NCI-H2081 (cell line): ENCODE results near the gene TSPAN14.
"Not testable (repeated sequence)": the region's sequence is repeated elsewhere in the genome, so short reads cannot be mapped to it uniquely, and the experiment has no call there.

Experiments
- DNase-seq, 2 experiments: peaks; one replicate each; lab custom pipeline; 2025; lab: John Stamatoyannopoulos, UW

The TSPAN14 gene

DNA sequence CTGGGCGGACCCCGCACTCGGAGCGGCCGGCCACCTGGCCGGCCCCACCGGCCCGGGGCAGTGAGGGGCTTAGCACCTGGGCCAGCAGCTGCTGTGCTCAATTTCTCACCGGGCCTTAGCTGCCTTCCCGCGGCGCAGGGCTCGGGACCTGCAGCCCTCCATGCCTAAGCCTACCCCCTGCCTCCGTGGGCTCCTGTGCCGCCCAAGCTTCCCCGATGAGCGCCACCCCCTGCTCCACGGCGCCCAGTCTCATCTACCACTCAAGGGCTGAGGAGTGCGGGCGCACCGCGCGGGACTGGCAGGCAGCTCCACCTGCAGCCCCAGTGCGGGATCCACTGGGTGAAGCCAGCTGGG is 89.2 kb downstream of the TSPAN14 start:
- DNase-seq = not testable (repeated sequence)

DNA sequence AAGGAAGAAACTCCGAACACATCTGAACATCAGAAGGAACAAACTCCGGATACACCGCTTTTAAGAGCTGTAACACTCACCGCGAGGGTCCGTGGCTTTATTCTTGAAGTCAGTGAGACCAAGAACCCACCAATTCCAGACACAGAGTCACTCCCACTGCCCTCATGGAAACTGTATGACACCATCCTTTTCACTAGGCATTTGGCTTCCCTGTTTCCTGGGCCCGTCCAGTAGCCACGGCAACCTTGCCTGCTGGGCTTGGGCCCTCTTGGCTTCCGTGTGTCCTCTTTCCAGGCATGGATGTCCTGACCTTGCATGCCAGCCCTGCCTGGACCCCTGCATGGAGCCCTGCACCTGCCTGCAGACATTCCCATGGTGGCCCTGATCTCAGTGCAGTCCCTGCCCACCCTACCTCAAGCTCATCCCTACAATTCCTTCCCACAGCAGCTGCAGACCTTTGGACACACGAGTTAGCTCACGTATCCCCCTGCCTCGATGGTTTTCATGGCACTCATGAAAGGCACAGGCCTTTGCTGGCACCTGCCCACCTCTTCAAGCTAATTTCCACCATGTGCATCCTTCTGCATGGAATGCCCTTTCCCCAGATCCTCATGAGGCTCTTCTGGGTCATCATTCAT is 90.3 kb downstream of the TSPAN14 start:
- no peak for DNase-seq

DNA sequence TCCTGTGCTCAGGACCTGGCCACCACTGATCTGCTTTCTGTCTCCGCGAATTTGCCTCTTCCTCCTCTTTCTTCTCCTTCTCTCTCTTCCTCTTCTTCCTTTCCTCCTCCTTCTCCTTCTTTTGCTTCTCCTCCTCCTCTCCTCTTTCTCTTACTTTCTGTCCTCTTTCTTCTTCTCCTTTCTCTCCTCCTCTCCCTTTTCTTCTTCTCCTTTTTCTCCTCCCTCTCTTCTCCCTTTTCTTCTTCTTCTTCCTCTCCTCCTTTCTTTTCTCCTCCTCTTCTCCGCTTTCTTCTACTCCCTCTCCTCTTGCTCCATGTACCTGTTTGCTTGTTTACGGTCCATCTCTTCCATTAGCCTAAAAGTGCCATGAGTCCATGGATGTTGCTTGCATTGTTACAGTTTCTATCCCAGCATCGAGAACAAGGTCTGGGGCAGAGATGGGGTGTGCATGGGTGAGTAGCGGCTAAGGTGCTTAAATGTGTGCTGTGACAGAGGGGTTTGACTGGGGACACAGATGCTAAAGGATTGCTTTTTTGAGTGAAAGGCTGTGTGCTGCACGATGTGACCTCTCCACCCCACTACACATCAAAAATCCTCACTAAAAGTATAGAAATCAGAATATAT is 91.3 kb downstream of the TSPAN14 start:
- no peak for DNase-seq

DNA sequence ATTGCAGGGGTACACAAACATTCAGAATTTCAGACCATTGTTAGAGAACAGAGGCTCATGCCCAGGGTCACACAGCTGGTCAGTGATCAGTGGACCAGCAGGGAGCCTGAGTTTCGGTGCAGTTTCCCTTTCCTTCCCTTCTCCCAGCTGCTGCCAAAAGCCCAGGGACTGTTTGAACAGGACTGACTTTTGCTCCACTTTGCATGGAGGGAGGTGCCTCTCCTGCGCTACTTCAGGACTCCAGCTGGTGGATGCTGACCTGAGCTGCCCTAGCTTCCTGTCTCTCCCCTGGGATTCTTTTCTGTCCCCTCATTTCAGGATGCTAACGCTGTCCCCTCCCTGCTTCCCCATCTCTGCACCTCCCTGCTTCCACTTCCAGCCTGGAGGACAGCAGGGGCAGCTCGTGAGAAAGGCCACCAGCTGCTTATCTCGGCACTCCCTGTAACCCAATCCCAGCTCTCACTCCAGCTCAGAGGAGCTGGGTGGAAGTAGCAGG is 98.1 kb downstream of the TSPAN14 start:
- no peak for DNase-seq

DNA sequence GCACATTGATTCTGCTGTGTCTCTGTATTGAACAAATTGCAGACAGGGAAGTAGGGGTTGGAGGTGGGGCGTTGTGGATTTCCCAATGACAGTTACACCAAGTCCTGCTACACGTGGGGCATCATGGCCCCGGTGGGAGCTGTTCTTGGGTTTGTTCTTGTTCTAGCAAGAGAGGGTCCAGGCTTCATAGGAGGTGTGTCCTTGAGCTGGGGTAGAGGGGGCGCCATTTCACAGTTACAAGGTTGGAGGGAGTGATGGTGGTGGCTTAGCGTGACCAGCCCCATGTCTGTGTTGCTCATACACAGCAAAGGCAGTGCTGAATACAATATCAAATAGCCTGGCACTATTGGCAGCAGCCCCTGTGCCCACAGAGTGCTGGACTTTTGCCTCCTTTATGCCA is 99.3 kb downstream of the TSPAN14 start:
- no peak for DNase-seq

DNA sequence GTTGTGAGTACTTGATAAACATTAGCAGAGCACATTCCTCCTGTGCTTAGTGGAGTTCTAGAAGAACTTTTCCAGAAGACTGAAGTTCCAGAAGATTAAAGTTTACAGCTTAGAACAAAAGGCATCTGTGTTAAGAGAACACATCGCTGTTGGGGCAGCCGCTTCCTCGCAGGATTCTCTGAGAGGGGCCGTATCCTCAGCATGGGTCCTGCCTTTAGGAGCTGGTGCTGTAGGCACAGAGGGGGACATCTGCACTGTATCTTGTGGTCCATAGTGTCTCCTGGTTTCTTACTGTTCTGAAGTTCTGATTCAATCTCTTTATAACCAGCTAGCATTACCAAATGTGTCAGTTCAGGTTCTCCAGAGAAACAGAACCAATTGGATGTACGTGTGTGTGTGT is 99.9 kb downstream of the TSPAN14 start:
- DNase-seq = no peak

DNA sequence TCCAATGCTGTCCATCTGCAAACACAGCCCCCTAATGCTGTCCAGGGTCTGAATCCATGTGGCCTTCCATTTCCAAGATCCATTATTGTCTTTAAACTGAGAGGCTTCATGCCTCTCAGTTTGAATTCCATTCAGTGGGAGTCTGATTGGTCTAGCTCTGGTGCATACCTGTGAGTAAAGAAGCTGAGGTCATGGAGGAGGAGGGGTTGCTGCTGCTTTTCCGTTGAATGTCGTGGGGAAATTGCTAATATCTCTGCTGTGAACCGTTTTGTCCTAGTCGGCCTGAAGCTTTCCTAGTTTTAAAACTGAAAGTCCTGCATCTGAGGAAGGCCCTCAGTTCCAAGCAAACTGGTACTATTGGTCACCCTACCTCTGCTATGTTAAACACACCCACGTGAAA is 101.3 kb downstream of the TSPAN14 start:
- DNase-seq = no peak

DNA sequence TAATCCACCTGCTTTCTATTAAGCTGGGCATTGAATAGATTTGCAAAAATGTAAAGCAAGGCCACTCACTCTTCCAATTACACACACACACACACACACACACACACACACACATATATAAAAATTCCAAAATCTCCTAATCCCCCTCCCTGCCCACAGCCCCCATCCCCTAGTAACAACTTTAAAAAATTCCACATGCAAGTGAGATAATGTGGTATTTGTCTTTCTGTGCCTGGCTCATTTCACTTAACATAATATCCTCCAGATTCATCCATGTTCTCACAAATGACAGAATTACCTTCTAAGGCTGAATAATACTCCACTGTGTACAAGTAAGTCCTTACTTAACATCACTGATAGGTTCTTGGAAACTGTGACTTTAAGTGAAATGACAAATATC is 107.8 kb downstream of the TSPAN14 start:
- DNase-seq = no peak

DNA sequence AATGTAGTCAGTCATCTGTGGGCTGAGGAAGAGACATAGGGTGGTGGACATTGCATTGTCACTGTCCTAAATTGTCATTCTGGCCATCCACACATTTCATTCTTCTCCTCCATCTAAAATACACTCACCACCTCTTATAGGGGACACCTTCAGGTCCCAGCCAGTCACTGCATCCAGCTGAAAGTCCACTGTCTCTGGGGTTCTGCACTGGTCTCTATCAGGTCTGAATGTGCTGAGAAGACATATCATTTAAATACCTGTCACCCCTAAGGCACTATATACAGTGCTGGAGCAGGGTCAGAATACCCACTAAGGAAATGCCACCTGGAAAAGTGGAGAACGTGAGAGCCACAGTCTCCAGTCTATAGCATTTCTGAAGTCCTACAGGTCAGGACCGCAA is 113.2 kb downstream of the TSPAN14 start:
- no peak for DNase-seq

DNA sequence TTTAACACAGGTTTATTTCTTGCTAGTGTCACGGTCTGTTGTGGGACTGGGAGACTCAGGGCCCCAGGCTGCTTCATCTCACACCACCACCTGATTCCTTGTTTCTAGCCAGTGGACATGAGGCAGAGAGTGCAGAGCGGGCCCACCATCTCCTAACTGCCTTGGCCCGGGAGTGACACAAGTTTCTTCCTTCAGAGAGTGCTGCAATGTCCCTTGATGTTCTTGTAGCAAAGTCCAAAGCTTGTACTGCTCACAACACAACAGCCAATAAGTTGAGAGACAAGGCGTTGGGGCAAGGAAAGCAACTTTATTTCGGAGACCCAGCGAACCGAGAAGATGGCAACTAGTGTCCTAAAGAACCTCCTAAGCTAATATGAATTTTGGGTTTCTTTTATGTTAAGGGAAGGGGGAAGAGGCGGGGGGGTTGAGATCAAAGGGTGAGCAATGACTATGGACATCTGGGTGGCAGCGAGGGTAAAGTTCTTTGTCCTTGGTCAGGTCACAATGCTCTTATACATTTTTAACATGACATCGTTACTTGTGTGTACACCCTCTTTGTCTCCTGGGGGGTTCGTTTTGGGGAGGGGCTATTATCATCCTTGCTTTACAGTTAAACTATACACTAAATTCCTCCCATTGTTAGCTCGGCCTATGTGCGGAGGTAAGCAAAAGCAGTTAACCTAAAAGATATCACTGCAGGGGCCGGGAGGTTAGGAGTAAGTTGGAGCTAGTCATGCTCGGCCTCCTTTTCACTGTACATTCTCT is 115.2 kb downstream of the TSPAN14 start:
- no peak for DNase-seq

DNA sequence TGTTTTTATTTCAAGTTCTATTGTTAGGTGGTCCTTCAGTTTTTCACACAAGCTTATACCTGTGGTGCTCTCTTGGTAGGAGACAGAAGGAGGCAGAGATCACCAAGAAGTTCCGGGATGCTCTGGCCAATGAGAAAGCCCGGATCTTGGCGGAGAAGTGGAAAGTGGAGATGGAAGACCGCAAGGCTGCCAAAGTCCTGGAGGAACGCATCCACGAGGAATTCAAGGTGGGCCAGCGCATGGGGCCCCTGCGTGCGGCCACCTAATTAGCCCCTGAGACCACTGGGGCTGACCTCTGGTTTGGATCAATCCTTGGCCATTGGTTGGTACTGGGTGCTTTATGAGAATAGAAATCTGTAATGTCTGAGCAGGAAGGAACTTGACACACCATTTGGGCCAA is 117.2 kb downstream of the TSPAN14 start:
- DNase-seq = no peak

DNA sequence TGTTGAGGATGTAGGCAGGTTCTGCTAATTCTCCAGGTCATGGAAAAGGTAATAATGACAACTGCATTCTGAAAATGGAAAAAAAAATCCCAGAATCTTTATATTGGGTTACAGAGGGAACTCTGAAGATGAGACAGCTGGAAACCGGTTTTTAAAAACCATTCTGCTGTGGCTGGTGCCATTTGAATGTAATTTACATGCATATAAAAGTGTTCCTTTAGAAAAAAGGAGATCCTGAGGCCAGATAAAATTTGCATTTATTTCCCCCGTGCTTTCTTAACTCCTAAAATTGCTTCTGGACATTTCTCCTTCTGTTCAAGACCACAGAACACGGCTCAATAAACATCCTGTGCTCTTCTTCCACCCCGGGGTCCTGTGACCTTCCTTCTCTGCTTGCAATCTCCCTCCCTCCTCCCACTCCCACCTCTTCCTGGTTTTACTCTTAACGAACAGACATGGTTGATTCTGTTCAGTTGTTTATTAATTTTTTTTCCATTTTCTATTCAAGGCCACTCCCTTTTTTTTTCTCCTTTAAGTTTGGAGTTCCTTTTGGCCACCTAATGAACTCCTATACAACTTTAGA is 125.2 kb downstream of the TSPAN14 start:
- DNase-seq = no peak

DNA sequence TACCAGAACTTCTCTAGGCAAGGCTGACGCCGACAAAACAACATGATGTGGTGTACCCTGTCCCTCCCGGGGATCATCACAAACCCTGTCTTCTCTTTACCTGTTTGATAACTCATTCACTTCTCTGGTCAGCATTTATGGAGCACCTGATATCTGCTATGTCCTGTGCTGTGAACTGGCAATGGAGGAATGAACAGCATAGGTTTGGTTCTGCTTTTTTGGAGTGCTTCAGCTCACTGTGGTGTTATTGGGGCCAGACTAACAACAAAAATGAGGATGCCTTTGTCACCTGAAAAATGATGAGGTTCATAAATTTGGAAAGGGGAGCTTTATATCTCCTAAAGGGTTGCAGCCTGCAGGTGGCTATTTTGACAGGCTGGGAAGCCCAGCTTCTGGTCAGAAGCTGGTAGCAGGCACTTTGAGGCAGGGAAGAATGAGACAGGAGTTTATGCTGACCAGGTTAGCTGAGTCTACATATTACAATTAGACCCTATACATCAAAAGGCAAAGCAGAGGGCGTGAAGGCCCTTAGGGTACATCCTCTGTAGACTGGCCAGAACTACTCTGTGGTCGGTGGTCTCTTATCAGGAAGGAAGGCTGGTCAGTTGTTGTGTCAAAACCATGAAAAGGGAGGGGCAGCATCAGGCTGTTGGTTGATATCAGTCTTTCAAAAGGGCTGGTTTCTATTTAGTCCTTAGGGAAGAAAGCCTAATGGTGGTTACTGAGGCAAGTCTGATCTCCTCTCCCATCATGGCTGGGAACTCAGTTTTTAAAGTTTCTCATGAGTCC is 125.9 kb downstream of the TSPAN14 start:
- DNase-seq = no peak

DNA sequence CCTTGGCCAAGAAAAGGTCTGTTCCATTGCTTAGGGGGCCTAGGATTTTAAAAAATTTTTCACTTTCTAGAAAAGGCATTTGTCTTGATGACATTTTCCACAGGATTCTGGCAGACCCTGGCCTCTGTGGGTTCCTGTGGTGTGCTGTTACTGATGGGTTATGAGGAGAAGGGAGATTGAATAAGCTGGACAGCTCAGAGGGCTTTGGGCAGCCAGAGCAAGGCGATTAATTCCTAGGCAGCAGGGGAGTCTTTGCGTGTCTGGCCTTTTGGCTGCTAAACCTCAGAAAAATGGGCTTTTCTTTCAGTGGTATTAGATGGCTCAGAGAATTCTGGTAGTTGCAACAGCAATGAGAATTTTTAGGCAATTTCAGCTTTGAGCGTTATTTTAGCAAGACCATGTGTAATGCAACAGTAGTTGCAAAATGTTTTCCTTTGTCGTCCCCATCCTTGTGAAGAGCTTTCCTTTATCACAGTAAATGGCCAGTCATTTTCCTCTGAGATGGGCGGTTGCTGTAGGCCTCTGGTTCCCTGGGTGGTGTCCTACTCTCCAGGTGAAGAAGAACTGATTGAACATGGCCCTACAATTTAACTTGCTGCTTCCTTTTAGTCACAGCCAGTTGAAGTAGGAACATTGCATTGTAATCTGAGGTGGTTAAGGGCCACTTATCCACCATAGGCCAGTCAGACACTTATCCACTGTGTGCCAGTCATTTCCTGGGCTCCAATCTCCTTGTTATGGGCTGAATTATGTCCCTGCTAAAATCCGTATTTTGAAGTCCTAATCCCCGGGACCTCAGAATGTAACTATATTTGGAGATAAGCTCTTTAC is 126.7 kb downstream of the TSPAN14 start:
- DNase-seq = no peak

DNA sequence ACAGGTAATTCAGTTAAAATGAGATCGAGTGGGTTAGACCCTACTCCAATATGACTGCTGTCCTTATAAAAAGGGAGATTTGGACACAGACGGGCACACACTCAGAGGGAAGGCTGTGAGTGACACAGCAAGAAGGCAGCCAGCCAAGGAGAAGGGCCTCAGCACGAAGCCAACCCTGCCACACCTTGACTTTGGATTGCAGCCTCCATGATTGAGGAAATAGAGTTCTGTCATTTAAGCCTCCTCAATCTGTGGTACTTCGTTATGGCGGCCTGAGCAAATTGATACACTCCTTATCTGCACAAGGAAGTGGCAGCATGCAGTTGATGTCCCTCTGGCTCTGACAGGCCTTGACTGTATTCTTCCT is 127.3 kb downstream of the TSPAN14 start:
- no peak for DNase-seq

DNA sequence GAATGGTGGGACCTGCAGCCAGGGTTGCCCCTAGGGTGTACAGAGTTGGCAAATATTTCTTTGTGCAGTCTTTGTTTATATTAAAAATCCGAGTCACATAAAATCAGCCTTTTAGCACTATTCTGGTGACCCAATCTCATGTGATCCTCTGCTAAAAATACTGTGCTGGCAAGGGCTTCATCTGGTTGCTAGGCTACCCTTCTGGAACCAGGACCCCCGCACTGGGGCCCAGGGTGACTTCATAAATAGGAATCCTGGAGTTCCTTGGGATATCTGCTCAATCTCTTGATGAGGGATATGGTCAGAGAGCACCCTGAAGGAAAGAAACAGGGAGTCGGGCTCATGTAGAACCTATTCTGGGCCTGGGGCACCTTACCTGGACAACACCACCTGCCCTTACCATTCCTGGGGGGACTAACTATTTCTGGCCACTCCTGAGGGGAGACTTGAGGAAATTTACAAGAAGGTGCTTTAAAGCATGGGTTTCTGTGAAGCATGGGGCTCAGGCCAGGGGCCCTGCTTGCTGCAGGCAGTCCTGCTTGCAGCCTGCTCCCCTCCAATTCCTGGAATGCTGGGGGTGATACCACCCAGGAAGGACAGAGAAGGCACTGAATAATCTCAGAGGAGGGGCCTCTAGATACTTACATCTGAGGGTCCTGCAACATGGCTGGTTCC is 128.3 kb downstream of the TSPAN14 start:
- DNase-seq = no peak
